WERI-Rb-1 (cell line): Measurements from ENCODE around the gene FBXW7.

Source experiments
- DNase-seq: peaks from one replicate; pipeline ENCODE4 v3.0.0-alpha.2; 2020
- H3K27ac ChIP-seq: fragments of 250-450 bp; sonication (Bioruptor Pico); 2 replicates; pipeline ENCODE4 v1.5.1; 2020; ENCODE audit warnings: mild to moderate bottlenecking, moderate library complexity
- H3K27me3 ChIP-seq: fragments of 250-450 bp; sonication (Bioruptor Pico); 2 replicates; pipeline ENCODE4 v1.5.1; 2021; ENCODE audit warnings: mild to moderate bottlenecking, low read depth, moderate library complexity; ENCODE audit not compliant: insufficient read depth, severe bottlenecking
- H3K36me3 ChIP-seq: fragments of 250-450 bp; sonication (Bioruptor Pico); 2 replicates; pipeline ENCODE4 v1.5.1; 2020; ENCODE audit warnings: mild to moderate bottlenecking, moderate library complexity
- H3K4me3 ChIP-seq: 2 replicates; pipeline ENCODE4 v1.5.1; 2011; ENCODE audit warnings: low read depth, mild to moderate bottlenecking, control low read depth, low read length
- H3K9me3 ChIP-seq: fragments of 250-450 bp; sonication (Bioruptor Pico); 2 replicates; pipeline ENCODE4 v1.5.1; 2021; ENCODE audit warnings: mild to moderate bottlenecking, moderate library complexity; ENCODE audit not compliant: severe bottlenecking
- CTCF ChIP-seq: IDR thresholded peaks from 2 replicates; pipeline ENCODE4 v1.5.1; 2011; ENCODE audit warnings: low read depth, mild to moderate bottlenecking, control low read depth, inconsistent platforms, low read length

FBXW7 gene

DNA sequence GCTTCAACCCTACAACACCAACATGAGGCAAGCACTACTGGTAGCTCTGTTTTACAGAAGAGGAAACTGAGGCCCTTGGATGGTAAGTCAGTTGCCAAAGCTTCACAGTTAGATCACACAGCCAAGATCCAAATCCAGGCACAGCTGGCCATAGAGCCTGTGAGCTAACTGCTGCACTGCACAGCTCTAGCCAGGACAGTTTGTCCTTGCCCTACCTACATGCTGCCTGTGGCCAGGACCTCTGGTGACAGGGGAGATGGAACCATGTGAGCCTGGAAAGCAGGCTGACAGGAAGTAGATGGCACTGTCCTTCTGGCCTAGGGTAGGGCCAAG, 257.8 kb downstream of the FBXW7 start:
- Histone ChIP-seq H3K4me3 (no peak overlapping the region), H3K27me3 (peaks cover 78% of the 10 kb centered on the region), H3K36me3 (no peaks in the 10 kb centered on the region), H3K27ac (no peak overlapping the region), H3K9me3 (no peaks in the 10 kb centered on the region)
- no peak for DNase-seq
- no peak for TF ChIP-seq CTCF

- no peak for DNase-seq
- TF ChIP-seq CTCF: no peak
- Histone ChIP-seq H3K9me3 (no peaks in the 10 kb centered on the region), H3K36me3 (no peaks in the 10 kb centered on the region), H3K27me3 (peaks cover 75% of the 10 kb centered on the region), H3K4me3 (no peak overlapping the region), H3K27ac (no peak overlapping the region)
Measured at GRCh38 chr4:152277333-152277732, 258.6 kb downstream of the FBXW7 start.

DNA sequence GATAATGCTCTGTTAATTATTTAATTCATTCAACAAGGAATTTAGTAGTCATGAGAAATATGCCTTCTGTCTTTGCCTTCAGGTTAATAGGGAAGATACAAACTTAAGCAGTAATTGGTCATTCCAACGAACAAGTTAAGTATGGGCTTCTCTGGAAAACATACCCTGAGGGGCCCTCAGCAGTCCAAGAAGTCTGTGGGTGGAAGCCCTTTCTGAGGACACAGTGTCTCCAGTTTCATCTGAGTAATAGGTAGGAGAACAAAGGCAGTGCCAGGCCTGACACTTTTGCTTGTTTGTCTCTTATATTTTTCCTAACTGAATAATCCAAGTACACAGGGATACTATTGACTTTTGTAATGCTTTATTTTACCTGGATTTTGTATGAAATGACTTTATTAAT, 262.5 kb downstream of the FBXW7 start:
- peaks cover 73% of the 10 kb centered on the region for H3K27me3 ChIP-seq
- H3K36me3 ChIP-seq: no peaks in the 10 kb centered on the region
- no peak overlapping the region for H3K27ac ChIP-seq
- no peak overlapping the region for H3K4me3 ChIP-seq
- no peak for DNase-seq
- TF ChIP-seq CTCF: no peak
- peaks cover 2% of the 10 kb centered on the region for H3K9me3 ChIP-seq
